ENCODE measurements around the gene ANAPC5.
"Not testable (repeated sequence)": the region's sequence is repeated elsewhere in the genome, so short reads cannot be mapped to it uniquely, and the experiment has no call there.

The ANAPC5 gene

DNA sequence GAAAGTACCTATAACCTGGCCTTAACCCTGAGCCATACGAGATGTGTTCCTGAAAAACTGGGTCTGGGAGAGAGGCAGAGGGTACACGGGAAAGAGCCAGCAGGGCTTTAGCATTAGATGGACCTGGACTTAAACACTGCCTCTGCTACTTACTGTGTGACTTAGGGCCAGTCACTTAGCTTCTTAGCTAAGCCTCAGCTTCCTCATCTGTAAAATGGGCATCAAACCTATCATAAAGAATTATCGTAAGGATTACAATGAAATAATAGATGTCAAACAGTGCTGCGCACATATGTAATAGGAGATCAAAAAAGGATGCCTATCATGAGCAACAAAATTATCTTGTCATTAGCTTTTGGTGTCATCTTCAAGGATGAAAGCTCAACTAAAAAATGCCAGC, 23.6 kb downstream of the ANAPC5 start:
- no peak for DNase-seq (ENCODE audit: low spot score)
- TF ChIP-seq, protein P1, sequence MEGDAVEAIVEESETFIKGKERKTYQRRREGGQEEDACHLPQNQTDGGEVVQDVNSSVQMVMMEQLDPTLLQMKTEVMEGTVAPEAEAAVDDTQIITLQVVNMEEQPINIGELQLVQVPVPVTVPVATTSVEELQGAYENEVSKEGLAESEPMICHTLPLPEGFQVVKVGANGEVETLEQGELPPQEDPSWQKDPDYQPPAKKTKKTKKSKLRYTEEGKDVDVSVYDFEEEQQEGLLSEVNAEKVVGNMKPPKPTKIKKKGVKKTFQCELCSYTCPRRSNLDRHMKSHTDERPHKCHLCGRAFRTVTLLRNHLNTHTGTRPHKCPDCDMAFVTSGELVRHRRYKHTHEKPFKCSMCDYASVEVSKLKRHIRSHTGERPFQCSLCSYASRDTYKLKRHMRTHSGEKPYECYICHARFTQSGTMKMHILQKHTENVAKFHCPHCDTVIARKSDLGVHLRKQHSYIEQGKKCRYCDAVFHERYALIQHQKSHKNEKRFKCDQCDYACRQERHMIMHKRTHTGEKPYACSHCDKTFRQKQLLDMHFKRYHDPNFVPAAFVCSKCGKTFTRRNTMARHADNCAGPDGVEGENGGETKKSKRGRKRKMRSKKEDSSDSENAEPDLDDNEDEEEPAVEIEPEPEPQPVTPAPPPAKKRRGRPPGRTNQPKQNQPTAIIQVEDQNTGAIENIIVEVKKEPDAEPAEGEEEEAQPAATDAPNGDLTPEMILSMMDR (IDR thresholded peaks at IDR 0.05; ENCODE audit: extremely low read depth, missing control alignments): no peak

DNA sequence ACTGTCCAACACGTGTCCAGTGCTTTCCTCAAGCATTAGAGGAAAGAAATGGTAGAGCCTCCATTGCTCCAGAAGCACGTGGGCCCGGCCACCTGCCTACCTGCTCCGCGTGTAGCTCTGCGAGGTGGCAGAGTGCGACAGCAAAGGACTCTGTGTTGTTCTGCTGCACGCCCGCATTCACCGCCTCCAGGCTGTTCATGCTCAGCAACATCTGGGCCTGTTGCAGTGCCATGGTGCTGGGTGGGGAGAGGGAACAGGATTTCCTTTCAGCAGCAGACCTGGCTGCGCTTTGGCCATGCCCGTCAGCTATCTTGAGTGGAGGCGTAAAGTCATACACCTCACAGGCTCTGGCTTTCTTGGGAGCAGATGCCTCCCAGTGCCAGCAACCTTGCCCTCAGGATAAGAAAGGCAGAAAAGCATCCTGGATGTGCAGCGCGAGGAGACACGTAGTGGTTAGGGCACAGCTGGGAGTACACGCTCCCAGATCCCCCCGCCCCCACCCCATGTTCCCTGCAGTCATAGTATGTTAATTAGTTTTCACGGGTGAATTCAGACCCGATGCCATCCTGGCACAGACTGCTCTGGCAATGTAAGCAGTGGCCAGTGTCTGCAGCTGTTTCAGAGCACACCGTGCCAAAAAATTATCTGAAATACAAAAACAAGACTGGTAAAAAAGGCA, 25.1 kb downstream of the ANAPC5 start:
- TF ChIP-seq, protein P1 (IDR thresholded peaks at IDR 0.05; ENCODE audit: extremely low read depth, missing control alignments): no peak
- no peak for DNase-seq (ENCODE audit: low spot score)

GRCh38 chr12:121325922-121326396, 26.3 kb downstream of the ANAPC5 start:
- DNase-seq (ENCODE audit: low spot score): no peak
- TF ChIP-seq, protein P1 (IDR thresholded peaks at IDR 0.05; ENCODE audit: extremely low read depth, missing control alignments): no peak

GRCh38 chr12:121323908-121324307, 28.3 kb downstream of the ANAPC5 start:
- TF ChIP-seq, protein P1 (IDR thresholded peaks at IDR 0.05; ENCODE audit: extremely low read depth, missing control alignments): no peak
- no peak for DNase-seq (ENCODE audit: low spot score)

GRCh38 chr12:121318121-121318520, 34.1 kb downstream of the ANAPC5 start:
- DNase-seq (ENCODE audit: low spot score): no peak
- TF ChIP-seq, protein P1 (IDR thresholded peaks at IDR 0.05; ENCODE audit: extremely low read depth, missing control alignments): no peak

GRCh38 chr12:121314431-121314830, 37.8 kb downstream of the ANAPC5 start:
- TF ChIP-seq, protein P1 (IDR thresholded peaks at IDR 0.05; ENCODE audit: extremely low read depth, missing control alignments): no peak
- DNase-seq (ENCODE audit: low spot score): no peak

DNA sequence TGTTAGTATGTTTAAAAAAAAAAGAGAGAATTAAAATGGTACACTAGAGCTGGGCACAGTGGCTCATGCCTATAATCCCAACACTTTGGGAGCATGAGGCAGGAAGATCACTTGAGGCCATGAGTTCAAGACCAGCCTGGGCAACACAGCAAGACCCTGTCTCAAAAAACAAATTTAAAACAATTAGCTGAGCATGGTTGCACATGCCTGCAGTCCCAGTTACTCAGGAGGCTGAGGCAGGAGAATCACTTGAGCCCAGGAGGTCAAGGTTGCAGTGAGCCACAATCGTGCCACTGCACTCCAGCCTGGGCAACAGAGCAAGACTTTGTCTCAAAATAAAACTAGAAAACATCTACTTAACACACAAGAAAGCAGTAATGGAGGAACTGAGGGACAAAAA, 42.0 kb downstream of the ANAPC5 start:
- not testable (repeated sequence) for DNase-seq (ENCODE audit: low spot score)

GRCh38 chr12:121307397-121307796, 44.8 kb downstream of the ANAPC5 start:
- not testable (repeated sequence) for DNase-seq (ENCODE audit: low spot score)

Data from GM20000 (cell line).